Neural cell (in vitro differentiated cells): Measurements from ENCODE around the gene ABCC3. TPM values are rescaled to one million over a fixed set of nuclear protein-coding genes. Genes with fewer than 3 reads are reported as not detected.

Experiments
- H2AFZ ChIP-seq: fragments of 200-600, 300-800 bp; sonication (generic), shearing (Covaris generic); 2 replicates; pipeline ENCODE4 v1.6.0; 2014; ENCODE audit warnings: low read depth, mild to moderate bottlenecking, antibody characterized with exemption, low read length, moderate library complexity
- H3F3A ChIP-seq: fragments of 200-600 bp; shearing (Covaris generic); 2 replicates; pipeline ENCODE4 v1.6.1; 2016; ENCODE audit warnings: mild to moderate bottlenecking, moderate library complexity, mixed read lengths, antibody characterized with exemption, low read length; ENCODE audit not compliant: insufficient read depth, poor library complexity, severe bottlenecking
- H3K27ac ChIP-seq: fragments of 200-600, 300-800 bp; sonication (generic), shearing (Covaris generic); 2 replicates; pipeline ENCODE4 v1.5.1; 2014; ENCODE audit warnings: mild to moderate bottlenecking, low read length, moderate library complexity
- H3K27me3 ChIP-seq: fragments of 300-800, 200-600 bp; sonication (generic), shearing (Covaris generic); 2 replicates; pipeline ENCODE4 v1.6.0; 2014; ENCODE audit warnings: mild to moderate bottlenecking, low read depth, low read length, moderate library complexity; ENCODE audit not compliant: insufficient read depth
- H3K36me3 ChIP-seq: fragments of 300-800, 200-600 bp; sonication (generic), shearing (Covaris generic); 2 replicates; pipeline ENCODE4 v1.5.1; 2014; ENCODE audit warnings: mild to moderate bottlenecking, antibody characterized with exemption, low read length, moderate library complexity; ENCODE audit not compliant: insufficient read depth
- H3K4me2 ChIP-seq: fragments of 300-800, 200-600 bp; sonication (generic), shearing (Covaris generic); 2 replicates; pipeline ENCODE4 v1.6.0; 2014; ENCODE audit warnings: mild to moderate bottlenecking, low read length
- H3K4me3 ChIP-seq: fragments of 300-800, 200-600 bp; sonication (generic), shearing (Covaris generic); 2 replicates; pipeline ENCODE4 v1.5.1; 2014; ENCODE audit warnings: mild to moderate bottlenecking, low read length, moderate library complexity
- H3K79me2 ChIP-seq: fragments of 200-600 bp; shearing (Covaris generic); replicated peaks from 2 replicates; pipeline ENCODE4 v1.6.0; 2014; ENCODE audit warnings: mild to moderate bottlenecking, low read length, moderate library complexity; ENCODE audit not compliant: insufficient read depth
- H3K9ac ChIP-seq: fragments of 300-800, 200-600 bp; sonication (generic), shearing (Covaris generic); 2 replicates; pipeline ENCODE4 v1.6.1; 2016; ENCODE audit warnings: mild to moderate bottlenecking, low read length, mixed read lengths
- H3K9me2 ChIP-seq: fragments of 200-600 bp; shearing (Covaris generic); 2 replicates; pipeline ENCODE4 v1.6.1; 2016; ENCODE audit warnings: mild to moderate bottlenecking, low read length, mixed read lengths; ENCODE audit not compliant: insufficient read depth
- H3K9me3 ChIP-seq: fragments of 200-600, 300-800 bp; sonication (generic), shearing (Covaris generic); 2 replicates; pipeline ENCODE4 v1.6.1; 2016; ENCODE audit warnings: mild to moderate bottlenecking, mixed run types, low read length, moderate library complexity, mixed read lengths
- H4K20me1 ChIP-seq: fragments of 200-600 bp; shearing (Covaris generic); 2 replicates; pipeline ENCODE4 v1.6.1; 2016; ENCODE audit warnings: mild to moderate bottlenecking, mixed run types; ENCODE audit not compliant: insufficient read depth
- EP300 ChIP-seq: fragments of 450-650 bp; conservative IDR thresholded peaks from 2 replicates; pipeline ENCODE4 v1.6.1; 2014; ENCODE audit warnings: antibody characterized with exemption, mild to moderate bottlenecking, moderate library complexity; ENCODE audit not compliant: poor library complexity, severe bottlenecking
- EZH2 ChIP-seq: fragments of 200-600, 300-800 bp; shearing (Covaris generic), sonication (generic); IDR thresholded peaks from 2 replicates; pipeline ENCODE4 v1.6.1; 2014; ENCODE audit warnings: antibody characterized with exemption, low read length, borderline replicate concordance, mild to moderate bottlenecking; ENCODE audit not compliant: insufficient read depth, poor library complexity, severe bottlenecking
- MXI1 ChIP-seq: fragments of 450-650 bp; conservative IDR thresholded peaks from 2 replicates; pipeline ENCODE4 v1.6.1; 2014; ENCODE audit warnings: antibody characterized with exemption, mild to moderate bottlenecking; ENCODE audit not compliant: poor library complexity, severe bottlenecking
- POLR2AphosphoS5 ChIP-seq: IDR thresholded peaks from 2 replicates; pipeline ENCODE4 v1.6.1; 2012
- RAD21 ChIP-seq: fragments of 450-650 bp; conservative IDR thresholded peaks from 2 replicates; pipeline ENCODE4 v1.6.1; 2014; ENCODE audit warnings: antibody characterized with exemption, mild to moderate bottlenecking, moderate library complexity
- SMC3 ChIP-seq: fragments of 450-650 bp; conservative IDR thresholded peaks from 2 replicates; pipeline ENCODE4 v1.6.1; 2014; ENCODE audit warnings: antibody characterized with exemption, mild to moderate bottlenecking, moderate library complexity; ENCODE audit not compliant: poor library complexity
- TAF1 ChIP-seq: IDR thresholded peaks from 2 replicates; pipeline ENCODE4 v1.6.1; 2012; ENCODE audit warnings: low read depth
- polyA plus RNA-seq: library from polyadenylated mRNA; depleted of rRNA; stranded (reverse); fragments of >200 nt; gene quantifications from 2 replicates; pipeline ENCODE4 v1.2.3, GENCODE V29; 2014
- TF ChIP-seq, protein P1 (sequence below): IDR thresholded peaks from 2 replicates; pipeline ENCODE4 v1.6.1; 2012; ENCODE audit warnings: borderline replicate concordance
- TF ChIP-seq, protein P2 (sequence below): fragments of 450-650 bp; IDR thresholded peaks from 2 replicates; pipeline ENCODE4 v1.5.1; 2014; ENCODE audit warnings: antibody characterized with exemption, mild to moderate bottlenecking, moderate library complexity; ENCODE audit not compliant: poor library complexity, severe bottlenecking

The ABCC3 gene
- polyA plus RNA-seq, 1 donor from 2014 or later, result not detected

DNA sequence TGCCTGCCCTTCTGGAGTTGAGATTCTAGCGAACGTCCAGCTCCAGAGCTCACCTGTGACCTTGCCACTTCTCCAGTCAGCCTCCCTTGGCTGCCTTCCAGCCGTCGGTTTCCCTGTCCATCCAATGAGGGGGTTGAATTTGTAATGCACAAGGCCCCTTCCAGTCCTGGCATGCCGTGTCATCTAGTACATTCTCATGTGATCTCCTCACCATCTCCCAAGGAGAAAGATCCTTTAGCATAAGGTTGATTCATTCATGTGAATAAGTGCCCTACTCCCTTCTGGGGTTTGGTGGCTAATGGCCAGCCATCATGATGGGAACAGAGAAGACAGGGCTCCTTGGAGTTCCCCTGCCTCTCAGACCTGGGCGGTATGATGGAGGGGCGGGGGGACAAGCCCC is 18.9 kb upstream of the ABCC3 start:
- Histone ChIP-seq H2AFZ (no peak overlapping the region), H3K4me3 (no peak overlapping the region), H3K36me3 (no peaks in the 10 kb centered on the region), H4K20me1 (no peaks in the 10 kb centered on the region), H3K9me2 (no peaks in the 10 kb centered on the region), H3K4me2 (no peak overlapping the region), H3K27ac (no peak overlapping the region), H3K27me3 (no peaks in the 10 kb centered on the region), H3K79me2 (no peaks in the 10 kb centered on the region), H3K9ac (no peak overlapping the region), H3F3A (no peaks in the 10 kb centered on the region), H3K9me3 (no peaks in the 10 kb centered on the region)
- TF ChIP-seq, protein P1, sequence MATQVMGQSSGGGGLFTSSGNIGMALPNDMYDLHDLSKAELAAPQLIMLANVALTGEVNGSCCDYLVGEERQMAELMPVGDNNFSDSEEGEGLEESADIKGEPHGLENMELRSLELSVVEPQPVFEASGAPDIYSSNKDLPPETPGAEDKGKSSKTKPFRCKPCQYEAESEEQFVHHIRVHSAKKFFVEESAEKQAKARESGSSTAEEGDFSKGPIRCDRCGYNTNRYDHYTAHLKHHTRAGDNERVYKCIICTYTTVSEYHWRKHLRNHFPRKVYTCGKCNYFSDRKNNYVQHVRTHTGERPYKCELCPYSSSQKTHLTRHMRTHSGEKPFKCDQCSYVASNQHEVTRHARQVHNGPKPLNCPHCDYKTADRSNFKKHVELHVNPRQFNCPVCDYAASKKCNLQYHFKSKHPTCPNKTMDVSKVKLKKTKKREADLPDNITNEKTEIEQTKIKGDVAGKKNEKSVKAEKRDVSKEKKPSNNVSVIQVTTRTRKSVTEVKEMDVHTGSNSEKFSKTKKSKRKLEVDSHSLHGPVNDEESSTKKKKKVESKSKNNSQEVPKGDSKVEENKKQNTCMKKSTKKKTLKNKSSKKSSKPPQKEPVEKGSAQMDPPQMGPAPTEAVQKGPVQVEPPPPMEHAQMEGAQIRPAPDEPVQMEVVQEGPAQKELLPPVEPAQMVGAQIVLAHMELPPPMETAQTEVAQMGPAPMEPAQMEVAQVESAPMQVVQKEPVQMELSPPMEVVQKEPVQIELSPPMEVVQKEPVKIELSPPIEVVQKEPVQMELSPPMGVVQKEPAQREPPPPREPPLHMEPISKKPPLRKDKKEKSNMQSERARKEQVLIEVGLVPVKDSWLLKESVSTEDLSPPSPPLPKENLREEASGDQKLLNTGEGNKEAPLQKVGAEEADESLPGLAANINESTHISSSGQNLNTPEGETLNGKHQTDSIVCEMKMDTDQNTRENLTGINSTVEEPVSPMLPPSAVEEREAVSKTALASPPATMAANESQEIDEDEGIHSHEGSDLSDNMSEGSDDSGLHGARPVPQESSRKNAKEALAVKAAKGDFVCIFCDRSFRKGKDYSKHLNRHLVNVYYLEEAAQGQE, result no peak
- TF ChIP-seq, protein P2, sequence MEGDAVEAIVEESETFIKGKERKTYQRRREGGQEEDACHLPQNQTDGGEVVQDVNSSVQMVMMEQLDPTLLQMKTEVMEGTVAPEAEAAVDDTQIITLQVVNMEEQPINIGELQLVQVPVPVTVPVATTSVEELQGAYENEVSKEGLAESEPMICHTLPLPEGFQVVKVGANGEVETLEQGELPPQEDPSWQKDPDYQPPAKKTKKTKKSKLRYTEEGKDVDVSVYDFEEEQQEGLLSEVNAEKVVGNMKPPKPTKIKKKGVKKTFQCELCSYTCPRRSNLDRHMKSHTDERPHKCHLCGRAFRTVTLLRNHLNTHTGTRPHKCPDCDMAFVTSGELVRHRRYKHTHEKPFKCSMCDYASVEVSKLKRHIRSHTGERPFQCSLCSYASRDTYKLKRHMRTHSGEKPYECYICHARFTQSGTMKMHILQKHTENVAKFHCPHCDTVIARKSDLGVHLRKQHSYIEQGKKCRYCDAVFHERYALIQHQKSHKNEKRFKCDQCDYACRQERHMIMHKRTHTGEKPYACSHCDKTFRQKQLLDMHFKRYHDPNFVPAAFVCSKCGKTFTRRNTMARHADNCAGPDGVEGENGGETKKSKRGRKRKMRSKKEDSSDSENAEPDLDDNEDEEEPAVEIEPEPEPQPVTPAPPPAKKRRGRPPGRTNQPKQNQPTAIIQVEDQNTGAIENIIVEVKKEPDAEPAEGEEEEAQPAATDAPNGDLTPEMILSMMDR, result no peak
- TF ChIP-seq EZH2 (no peak), EP300 (no peak), TAF1 (no peak), POLR2AphosphoS5 (no peak), RAD21 (no peak), MXI1 (no peak), SMC3 (no peak)

DNA sequence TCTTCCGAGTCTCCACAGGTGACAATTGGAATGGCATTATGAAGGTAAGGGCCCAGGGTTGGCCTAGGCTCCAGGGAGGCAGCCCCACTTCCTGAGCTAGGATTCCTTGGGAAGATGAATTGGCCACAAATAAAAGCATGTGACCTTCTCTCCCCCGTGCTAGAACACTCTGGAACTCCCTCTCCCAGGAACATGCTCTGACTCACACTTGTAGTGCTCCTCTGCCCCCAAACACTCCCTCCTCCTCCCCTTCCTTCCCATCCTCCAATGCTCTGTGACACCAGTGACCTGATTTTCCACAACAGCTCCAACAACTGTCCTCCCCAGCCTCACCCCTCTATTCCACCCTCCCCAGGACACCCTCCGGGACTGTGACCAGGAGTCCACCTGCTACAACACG is 16.4 kb upstream of the ABCC3 start:
- Histone ChIP-seq H3K9me2 (no peaks in the 10 kb centered on the region), H3K4me3 (no peak overlapping the region), H3K4me2 (no peak overlapping the region), H3K27ac (no peak overlapping the region), H3K27me3 (no peaks in the 10 kb centered on the region), H3K79me2 (no peaks in the 10 kb centered on the region), H3F3A (no peaks in the 10 kb centered on the region), H2AFZ (no peak overlapping the region), H3K36me3 (no peaks in the 10 kb centered on the region), H3K9me3 (no peaks in the 10 kb centered on the region), H4K20me1 (no peaks in the 10 kb centered on the region), H3K9ac (no peak overlapping the region)
- TF ChIP-seq SMC3 (no peak), TAF1 (no peak), EZH2 (no peak), RAD21 (no peak), POLR2AphosphoS5 (no peak), MXI1 (no peak), EP300 (no peak)
- TF ChIP-seq, protein P1, result no peak
- TF ChIP-seq, protein P2, result no peak
